Epithelial cell of prostate (primary cell): Measurements from ENCODE around the gene FRMD4A.
"Not testable (repeated sequence)": the region's sequence is repeated elsewhere in the genome, so short reads cannot be mapped to it uniquely, and the experiment has no call there.

ENCODE experiments used
- DNase-seq: peaks from one replicate; pipeline ENCODE4 v3.0.0-alpha.2; 2011; ENCODE audit warnings: low read depth, low spot score
- H3K27ac ChIP-seq: fragments of 450-650 bp; 2 replicates; pipeline ENCODE4 v1.5.1; 2017; ENCODE audit warnings: mild to moderate bottlenecking

FRMD4A gene

GRCh38 chr10:14162629-14163344 is 167.9 kb downstream of the FRMD4A start:
- DNase-seq, result no peak

GRCh38 chr10:14162061-14162460 is 168.7 kb downstream of the FRMD4A start:
- DNase-seq, result no peak
- no peak overlapping the region for H3K27ac ChIP-seq

More at GRCh38 chr10:14162629-14163344, 167.9 kb downstream of the FRMD4A start:
- H3K27ac ChIP-seq, result no peak overlapping the region

- H3K27ac ChIP-seq, result no peak overlapping the region
- DNase-seq, result no peak
Measured at GRCh38 chr10:14160299-14160698, 170.4 kb downstream of the FRMD4A start.

- no peak overlapping the region for H3K27ac ChIP-seq
- no peak for DNase-seq
Measured at GRCh38 chr10:14158575-14158974, 172.1 kb downstream of the FRMD4A start.

GRCh38 chr10:14156104-14156503 is 174.6 kb downstream of the FRMD4A start:
- no peak for DNase-seq
- H3K27ac ChIP-seq, result no peak overlapping the region

GRCh38 chr10:14153570-14154055 is 177.1 kb downstream of the FRMD4A start:
- H3K27ac ChIP-seq, result no peak overlapping the region
- DNase-seq, result no peak

- DNase-seq, result no peak
- no peak overlapping the region for H3K27ac ChIP-seq
Measured at GRCh38 chr10:14151571-14151970, 179.2 kb downstream of the FRMD4A start.

- no peak overlapping the region for H3K27ac ChIP-seq
- DNase-seq, result no peak
Measured at GRCh38 chr10:14150526-14150925, 180.2 kb downstream of the FRMD4A start.

GRCh38 chr10:14146501-14146900 is 184.2 kb downstream of the FRMD4A start:
- H3K27ac ChIP-seq, result no peak overlapping the region
- no peak for DNase-seq

GRCh38 chr10:14146025-14146424 is 184.7 kb downstream of the FRMD4A start:
- no peak overlapping the region for H3K27ac ChIP-seq
- no peak for DNase-seq

- no peak for DNase-seq
- H3K27ac ChIP-seq, result no peak overlapping the region
Measured at GRCh38 chr10:14144451-14144850, 186.3 kb downstream of the FRMD4A start.

GRCh38 chr10:14142606-14143250 is 188.0 kb downstream of the FRMD4A start:
- DNase-seq, result no peak

GRCh38 chr10:14141283-14141682 is 189.4 kb downstream of the FRMD4A start:
- H3K27ac ChIP-seq, result no peak overlapping the region
- DNase-seq, result no peak

More at GRCh38 chr10:14142606-14143250, 188.0 kb downstream of the FRMD4A start:
- H3K27ac ChIP-seq, result no peak overlapping the region

GRCh38 chr10:14137391-14137790 is 193.3 kb downstream of the FRMD4A start:
- no peak for DNase-seq

GRCh38 chr10:14135196-14135595 is 195.5 kb downstream of the FRMD4A start:
- not testable (repeated sequence) for H3K27ac ChIP-seq, DNase-seq

More at GRCh38 chr10:14137391-14137790, 193.3 kb downstream of the FRMD4A start:
- H3K27ac ChIP-seq, result no peak overlapping the region

- no peak overlapping the region for H3K27ac ChIP-seq
- no peak for DNase-seq
Measured at GRCh38 chr10:14134275-14134674, 196.4 kb downstream of the FRMD4A start.

GRCh38 chr10:14131261-14131960 is 199.3 kb downstream of the FRMD4A start:
- DNase-seq, result no peak
- no peak overlapping the region for H3K27ac ChIP-seq

- DNase-seq, result no peak
- H3K27ac ChIP-seq, result no peak overlapping the region
Measured at GRCh38 chr10:14129770-14130169, 201.0 kb downstream of the FRMD4A start.

GRCh38 chr10:14128519-14128918 is 202.2 kb downstream of the FRMD4A start:
- DNase-seq, result no peak
- H3K27ac ChIP-seq, result no peak overlapping the region

- DNase-seq, result no peak
- no peak overlapping the region for H3K27ac ChIP-seq
Measured at GRCh38 chr10:14126697-14127440, 203.9 kb downstream of the FRMD4A start.
